ENCODE data around the gene NDFIP1. TPM values are rescaled to one million over a fixed set of nuclear protein-coding genes. Genes with fewer than 3 reads are reported as not detected.

NDFIP1 gene
- total RNA-seq, 1 experiment from 2014 or later, result 41.3 TPM

- Histone ChIP-seq H3K4me1 (ENCODE audit: low read length) (peaks cover 8% of the 10 kb centered on the region), H3K9me3 (ENCODE audit: low read length) (no peaks in the 10 kb centered on the region)
Observed at GRCh38 chr5:142129446-142130066, 21.0 kb downstream of the NDFIP1 start.

DNA sequence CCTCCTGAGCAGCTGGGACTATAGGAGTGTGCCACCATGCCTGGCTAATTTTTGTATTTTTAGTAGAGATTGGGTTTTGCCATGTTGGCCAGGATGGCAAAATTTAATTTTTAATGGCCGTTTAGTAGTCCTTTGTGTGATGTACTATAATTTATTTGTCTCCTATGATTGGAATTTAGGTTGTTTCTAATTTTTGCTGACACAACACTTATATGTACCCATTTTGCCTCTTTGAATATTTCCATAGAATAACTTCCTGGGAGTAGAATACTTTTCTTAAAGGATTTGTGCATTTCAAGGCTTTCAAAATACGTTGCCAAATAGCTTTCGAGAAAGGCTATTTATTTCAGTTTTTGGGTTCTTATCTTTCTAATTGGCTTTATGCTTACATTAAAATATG is 22.8 kb downstream of the NDFIP1 start:
- peaks cover 20% of the 10 kb centered on the region for H3K36me3 ChIP-seq (ENCODE audit: insufficient read depth, low read length)
- H4K20me1 ChIP-seq (ENCODE audit: insufficient read depth, low read depth, low read length), result no peaks in the 10 kb centered on the region
- peaks cover 72% of the 10 kb centered on the region for H3K79me2 ChIP-seq (ENCODE audit: low read length)
- no peak overlapping the region for H2AFZ ChIP-seq (ENCODE audit: low read length)
- no peak overlapping the region for H3K4me2 ChIP-seq (ENCODE audit: low read depth, low read length, poor library complexity, severe bottlenecking)
- H3K9me2 ChIP-seq (replicated peaks; ENCODE audit: insufficient read depth, low read length), result no peaks in the 10 kb centered on the region
- H3K4me3 ChIP-seq (ENCODE audit: low read length), result no peak overlapping the region
- no peaks in the 10 kb centered on the region for H3K27me3 ChIP-seq (ENCODE audit: low read length)
- H3K27ac ChIP-seq (ENCODE audit: low read length), result no peak overlapping the region
- no peak overlapping the region for H3K9ac ChIP-seq (ENCODE audit: low read length)
- H3K9me3 ChIP-seq (ENCODE audit: low read length), result no peaks in the 10 kb centered on the region
- no peak for DNase-seq
- peaks cover 8% of the 10 kb centered on the region for H3K4me1 ChIP-seq (ENCODE audit: low read length)

More at GRCh38 chr5:142129446-142130066, 21.0 kb downstream of the NDFIP1 start:
- H3K9ac ChIP-seq (ENCODE audit: low read length), result no peak overlapping the region
- H3K4me3 ChIP-seq (ENCODE audit: low read length), result no peak overlapping the region
- H4K20me1 ChIP-seq (ENCODE audit: insufficient read depth, low read depth, low read length), result no peaks in the 10 kb centered on the region
- H3K27me3 ChIP-seq (ENCODE audit: low read length), result no peaks in the 10 kb centered on the region
- DNase-seq, result no peak
- H3K9me2 ChIP-seq (replicated peaks; ENCODE audit: insufficient read depth, low read length), result no peaks in the 10 kb centered on the region
- H3K36me3 ChIP-seq (ENCODE audit: insufficient read depth, low read length), result peaks cover 13% of the 10 kb centered on the region
- peaks cover 84% of the 10 kb centered on the region for H3K79me2 ChIP-seq (ENCODE audit: low read length)
- H3K4me2 ChIP-seq (ENCODE audit: low read depth, low read length, poor library complexity, severe bottlenecking), result no peak overlapping the region
- H2AFZ ChIP-seq (ENCODE audit: low read length), result no peak overlapping the region
- no peak overlapping the region for H3K27ac ChIP-seq (ENCODE audit: low read length)

DNA sequence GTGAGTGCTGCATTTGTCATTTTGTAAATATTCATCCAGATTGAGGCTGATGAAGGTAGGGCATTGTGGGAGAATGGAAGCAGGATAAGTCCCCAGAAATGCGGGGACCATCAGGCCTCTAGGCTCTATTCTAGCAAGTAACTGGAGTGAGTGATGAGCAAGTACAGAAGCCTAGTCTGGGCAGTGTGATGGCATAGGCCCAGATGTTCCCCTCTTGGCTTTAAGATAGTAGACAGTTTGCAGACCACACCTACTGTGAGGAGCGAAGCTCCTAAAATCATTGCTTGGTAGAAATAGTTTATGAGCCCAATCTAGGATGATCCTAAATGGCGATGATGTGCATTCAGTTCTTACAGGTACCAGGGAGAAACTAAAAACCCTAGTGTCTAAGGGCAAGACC is 24.3 kb downstream of the NDFIP1 start:
- Histone ChIP-seq H3K9me2 (replicated peaks; ENCODE audit: insufficient read depth, low read length) (no peaks in the 10 kb centered on the region), H3K4me1 (ENCODE audit: low read length) (peaks cover 8% of the 10 kb centered on the region), H3K4me3 (ENCODE audit: low read length) (no peak overlapping the region), H3K79me2 (ENCODE audit: low read length) (peaks cover 57% of the 10 kb centered on the region), H3K36me3 (ENCODE audit: insufficient read depth, low read length) (peaks cover 20% of the 10 kb centered on the region), H3K27me3 (ENCODE audit: low read length) (no peaks in the 10 kb centered on the region), H3K9me3 (ENCODE audit: low read length) (no peaks in the 10 kb centered on the region), H3K9ac (ENCODE audit: low read length) (no peak overlapping the region), H3K4me2 (ENCODE audit: low read depth, low read length, poor library complexity, severe bottlenecking) (no peak overlapping the region), H3K27ac (ENCODE audit: low read length) (no peak overlapping the region), H2AFZ (ENCODE audit: low read length) (no peak overlapping the region), H4K20me1 (ENCODE audit: insufficient read depth, low read depth, low read length) (no peaks in the 10 kb centered on the region)
- no peak for DNase-seq

DNA sequence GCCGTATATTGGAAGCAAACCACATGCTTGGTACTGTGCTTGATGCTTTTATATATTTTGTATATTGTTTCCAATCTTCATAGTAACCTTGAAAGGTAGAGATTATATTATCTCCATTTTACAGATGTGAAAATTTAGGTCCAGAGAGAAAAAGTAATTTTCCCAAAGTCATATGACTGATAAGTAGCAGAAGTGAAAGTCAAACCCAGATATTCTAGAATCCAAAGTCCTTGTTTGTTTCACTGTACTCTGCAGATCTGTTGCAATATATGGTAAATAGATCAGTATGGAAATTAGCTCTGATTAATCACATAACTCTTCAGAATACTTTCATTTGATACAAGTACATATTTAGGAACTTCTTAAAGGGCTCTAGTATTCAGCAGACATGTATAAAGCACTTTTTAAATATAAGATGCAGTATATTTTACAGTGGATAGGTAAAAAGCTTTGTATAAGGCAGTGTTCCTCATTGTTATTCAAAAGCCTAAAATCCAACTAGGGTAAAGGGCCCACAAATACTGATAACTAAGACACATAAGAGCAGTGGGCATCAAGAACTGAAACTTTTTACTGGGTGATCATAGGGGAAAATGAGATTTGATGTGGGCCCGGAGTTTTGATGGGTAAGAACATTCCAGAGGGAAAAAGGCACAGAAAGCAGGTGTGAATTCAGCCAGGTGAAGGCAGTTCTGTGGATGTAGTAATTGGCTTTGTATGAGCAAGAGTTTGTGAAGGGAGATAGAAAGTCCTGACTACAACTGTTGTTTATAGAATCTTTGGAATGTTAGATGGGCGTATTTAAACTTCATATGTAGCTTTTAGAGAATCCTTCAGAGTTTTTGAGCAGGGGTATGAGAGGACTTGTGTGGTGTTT is 25.0 kb downstream of the NDFIP1 start:
- Histone ChIP-seq H3K9me3 (ENCODE audit: low read length) (no peaks in the 10 kb centered on the region), H3K27ac (ENCODE audit: low read length) (no peak overlapping the region), H3K36me3 (ENCODE audit: insufficient read depth, low read length) (peaks cover 25% of the 10 kb centered on the region), H3K9me2 (replicated peaks; ENCODE audit: insufficient read depth, low read length) (no peaks in the 10 kb centered on the region), H3K4me2 (ENCODE audit: low read depth, low read length, poor library complexity, severe bottlenecking) (no peak overlapping the region), H3K4me1 (ENCODE audit: low read length) (peaks cover 6% of the 10 kb centered on the region), H3K4me3 (ENCODE audit: low read length) (no peak overlapping the region), H2AFZ (ENCODE audit: low read length) (no peak overlapping the region), H3K27me3 (ENCODE audit: low read length) (no peaks in the 10 kb centered on the region), H3K79me2 (ENCODE audit: low read length) (peaks cover 51% of the 10 kb centered on the region), H4K20me1 (ENCODE audit: insufficient read depth, low read depth, low read length) (no peaks in the 10 kb centered on the region), H3K9ac (ENCODE audit: low read length) (no peak overlapping the region)
- DNase-seq, result no peak

GRCh38 chr5:142134331-142135010 is 25.9 kb downstream of the NDFIP1 start:
- H3K9ac ChIP-seq (ENCODE audit: low read length), result no peak overlapping the region
- DNase-seq, result no peak
- H3K4me1 ChIP-seq (ENCODE audit: low read length), result peaks cover 6% of the 10 kb centered on the region
- H3K79me2 ChIP-seq (ENCODE audit: low read length), result peaks cover 42% of the 10 kb centered on the region
- no peak overlapping the region for H3K4me3 ChIP-seq (ENCODE audit: low read length)
- H3K4me2 ChIP-seq (ENCODE audit: low read depth, low read length, poor library complexity, severe bottlenecking), result no peak overlapping the region
- no peaks in the 10 kb centered on the region for H3K9me3 ChIP-seq (ENCODE audit: low read length)
- no peaks in the 10 kb centered on the region for H3K9me2 ChIP-seq (replicated peaks; ENCODE audit: insufficient read depth, low read length)
- H3K27ac ChIP-seq (ENCODE audit: low read length), result no peak overlapping the region; the same call in 1 of the 2 replicates
- no peaks in the 10 kb centered on the region for H3K27me3 ChIP-seq (ENCODE audit: low read length)
- peaks cover 25% of the 10 kb centered on the region for H3K36me3 ChIP-seq (ENCODE audit: insufficient read depth, low read length)
- no peaks in the 10 kb centered on the region for H4K20me1 ChIP-seq (ENCODE audit: insufficient read depth, low read depth, low read length)
- H2AFZ ChIP-seq (ENCODE audit: low read length), result no peak overlapping the region

DNA sequence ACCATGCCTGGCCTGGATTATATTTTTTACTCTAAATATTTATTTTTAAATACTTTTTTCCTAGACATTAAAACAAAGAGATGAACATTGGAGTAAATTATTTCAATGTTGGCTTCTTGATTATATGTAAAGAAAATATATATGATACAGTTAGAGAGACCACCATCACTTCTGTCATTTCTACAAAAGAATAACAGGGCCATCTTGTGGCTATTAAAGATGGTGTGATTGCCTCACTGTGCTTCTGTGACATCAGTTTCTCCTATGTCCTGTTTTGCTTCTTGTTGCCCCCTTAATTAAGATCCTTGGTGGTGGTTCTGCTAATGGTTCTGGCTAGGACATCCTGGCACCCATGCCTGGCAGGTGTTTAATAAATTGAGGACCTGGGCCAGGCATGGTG is 32.9 kb downstream of the NDFIP1 start:
- Histone ChIP-seq H3K9me3 (ENCODE audit: low read length) (no peaks in the 10 kb centered on the region), H3K4me3 (ENCODE audit: low read length) (no peak overlapping the region), H4K20me1 (ENCODE audit: insufficient read depth, low read depth, low read length) (no peaks in the 10 kb centered on the region), H3K27ac (ENCODE audit: low read length) (no peak overlapping the region), H3K9me2 (replicated peaks; ENCODE audit: insufficient read depth, low read length) (no peaks in the 10 kb centered on the region), H3K27me3 (ENCODE audit: low read length) (no peaks in the 10 kb centered on the region), H3K9ac (ENCODE audit: low read length) (no peak overlapping the region), H3K79me2 (ENCODE audit: low read length) (no peaks in the 10 kb centered on the region; the same call in 1 of the 2 replicates), H3K36me3 (ENCODE audit: insufficient read depth, low read length) (peaks cover 17% of the 10 kb centered on the region), H2AFZ (ENCODE audit: low read length) (no peak overlapping the region), H3K4me1 (ENCODE audit: low read length) (no peaks in the 10 kb centered on the region), H3K4me2 (ENCODE audit: low read depth, low read length, poor library complexity, severe bottlenecking) (no peak overlapping the region)
- DNase-seq, result peak; percentile 56

DNA sequence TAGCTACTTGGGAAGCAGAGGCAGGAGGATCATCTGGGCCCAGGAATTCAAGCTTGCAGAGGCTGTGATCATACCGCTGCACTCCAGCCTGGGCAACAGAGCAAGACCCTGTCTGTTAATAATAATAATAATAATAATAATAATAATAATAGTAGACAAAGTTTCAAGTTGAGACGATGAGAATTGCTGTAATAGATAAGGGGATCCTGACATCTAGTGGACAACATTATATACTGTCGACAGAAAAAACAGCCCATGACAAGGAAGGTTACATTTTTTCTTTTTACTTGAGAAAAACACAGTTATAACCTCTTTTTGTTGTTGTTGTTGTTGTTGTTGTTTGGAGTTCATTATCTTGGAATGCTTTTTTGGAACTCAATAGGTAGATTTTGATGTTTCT is 35.3 kb downstream of the NDFIP1 start:
- Histone ChIP-seq H3K4me3 (ENCODE audit: low read length) (no peak overlapping the region), H3K9me2 (replicated peaks; ENCODE audit: insufficient read depth, low read length) (no peaks in the 10 kb centered on the region), H3K9me3 (ENCODE audit: low read length) (no peaks in the 10 kb centered on the region), H3K36me3 (ENCODE audit: insufficient read depth, low read length) (peaks cover 25% of the 10 kb centered on the region), H4K20me1 (ENCODE audit: insufficient read depth, low read depth, low read length) (no peaks in the 10 kb centered on the region), H3K4me2 (ENCODE audit: low read depth, low read length, poor library complexity, severe bottlenecking) (no peak overlapping the region), H3K4me1 (ENCODE audit: low read length) (no peaks in the 10 kb centered on the region), H3K27me3 (ENCODE audit: low read length) (no peaks in the 10 kb centered on the region), H3K9ac (ENCODE audit: low read length) (no peak overlapping the region), H3K27ac (ENCODE audit: low read length) (no peak overlapping the region), H3K79me2 (ENCODE audit: low read length) (no peaks in the 10 kb centered on the region), H2AFZ (ENCODE audit: low read length) (no peak overlapping the region)
- peak; percentile 77 for DNase-seq
